ENCODE results near the gene RABGAP1L.
"Not testable (repeated sequence)": the region's sequence is repeated elsewhere in the genome, so short reads cannot be mapped to it uniquely, and the experiment has no call there.

Gene RABGAP1L

DNA sequence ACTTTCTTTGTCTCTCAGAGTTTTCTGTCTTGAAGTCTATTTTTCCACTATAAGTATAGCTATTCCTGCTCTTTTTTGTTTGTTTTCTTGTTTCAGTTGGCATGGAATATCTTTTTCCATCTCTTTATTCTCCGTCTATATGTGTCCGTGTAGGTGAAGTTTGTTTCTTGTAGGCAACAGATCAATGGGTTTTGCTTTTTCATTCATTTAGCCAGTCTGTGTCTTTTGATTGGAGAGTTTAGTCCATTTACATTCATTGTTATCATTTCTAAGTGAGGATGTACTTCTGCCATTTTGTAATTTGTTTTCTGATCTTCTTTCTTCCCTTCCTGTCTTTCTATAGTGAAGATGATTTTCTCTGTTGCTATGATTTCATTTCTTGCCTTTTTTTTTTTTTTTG lies 155.9 kb downstream of the RABGAP1L start:
- no peak for TF ChIP-seq CTCF (IDR thresholded peaks at IDR 0.05; ENCODE audit: low read depth, low read length)
- no peak overlapping the region for H3K4me3 ChIP-seq (ENCODE audit: low read depth, low read length)

DNA sequence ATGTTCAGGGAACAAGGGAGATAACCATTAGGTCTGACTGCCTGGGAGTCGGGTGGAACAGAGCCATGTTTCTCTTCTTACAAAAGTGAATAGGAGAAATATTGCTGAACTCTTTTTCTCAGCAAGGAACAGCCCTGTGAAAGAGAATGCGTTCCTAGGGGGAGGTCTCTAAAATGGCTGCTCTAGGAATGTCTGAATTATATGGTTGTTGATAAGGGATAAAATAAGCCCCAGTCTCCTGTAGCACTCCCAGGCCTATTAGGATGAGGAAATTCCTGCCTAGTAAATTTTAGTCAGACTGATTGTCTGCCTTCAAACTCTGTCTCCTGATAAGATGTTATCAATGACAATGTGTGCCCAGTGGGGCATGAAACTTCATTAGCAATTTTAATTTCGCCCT lies 161.6 kb downstream of the RABGAP1L start:
- H3K4me3 ChIP-seq (ENCODE audit: low read depth, low read length): not testable (repeated sequence)

DNA sequence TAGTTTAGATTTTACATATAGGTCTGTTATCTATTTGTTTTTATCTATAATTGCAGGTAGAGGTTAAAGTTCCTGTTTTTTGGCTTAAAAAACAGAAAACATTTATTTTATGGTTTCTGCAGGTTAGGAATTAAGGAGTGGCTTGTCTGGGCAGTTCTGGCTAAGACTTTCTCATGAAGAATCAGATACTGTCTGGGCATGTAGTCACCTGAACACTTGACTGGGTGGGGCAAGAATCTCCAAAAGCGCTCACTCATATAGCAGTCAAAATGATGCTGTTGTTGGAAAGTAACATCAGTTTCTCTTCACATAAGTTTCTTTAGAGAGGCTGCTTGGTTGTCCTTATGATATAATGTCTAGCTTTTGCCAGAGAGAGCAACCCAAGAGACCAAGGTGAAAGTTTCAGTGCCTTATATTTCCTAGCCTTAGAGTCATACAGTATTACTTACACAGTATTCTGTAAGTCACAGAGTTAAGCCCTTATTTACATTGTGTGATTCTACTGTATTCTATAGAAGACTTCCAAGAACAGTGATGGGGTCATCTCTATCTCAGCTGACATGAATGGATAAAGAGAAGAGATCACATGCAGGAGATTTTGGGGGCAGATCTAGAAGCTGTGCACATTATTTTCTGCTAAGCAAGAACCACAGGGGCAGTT lies 163.0 kb downstream of the RABGAP1L start:
- no peak overlapping the region for H3K4me3 ChIP-seq (ENCODE audit: low read depth, low read length)
- TF ChIP-seq CTCF (IDR thresholded peaks at IDR 0.05; ENCODE audit: low read depth, low read length): no peak

GRCh38 chr1:174324493-174324892 lies 165.2 kb downstream of the RABGAP1L start:
- no peak for TF ChIP-seq CTCF (IDR thresholded peaks at IDR 0.05; ENCODE audit: low read depth, low read length)
- no peak overlapping the region for H3K4me3 ChIP-seq (ENCODE audit: low read depth, low read length)

GRCh38 chr1:174324939-174325338 lies 165.6 kb downstream of the RABGAP1L start:
- no peak for TF ChIP-seq CTCF (IDR thresholded peaks at IDR 0.05; ENCODE audit: low read depth, low read length)
- H3K4me3 ChIP-seq (ENCODE audit: low read depth, low read length): no peak overlapping the region

GRCh38 chr1:174326278-174326677 lies 167.0 kb downstream of the RABGAP1L start:
- no peak for TF ChIP-seq CTCF (IDR thresholded peaks at IDR 0.05; ENCODE audit: low read depth, low read length)
- no peak overlapping the region for H3K4me3 ChIP-seq (ENCODE audit: low read depth, low read length)

GRCh38 chr1:174333437-174333836 lies 174.1 kb downstream of the RABGAP1L start:
- no peak overlapping the region for H3K4me3 ChIP-seq (ENCODE audit: low read depth, low read length)
- no peak for TF ChIP-seq CTCF (IDR thresholded peaks at IDR 0.05; ENCODE audit: low read depth, low read length)

Data from WI38 (cell line).